ENCODE data around the gene SLX4.

SLX4 gene

DNA sequence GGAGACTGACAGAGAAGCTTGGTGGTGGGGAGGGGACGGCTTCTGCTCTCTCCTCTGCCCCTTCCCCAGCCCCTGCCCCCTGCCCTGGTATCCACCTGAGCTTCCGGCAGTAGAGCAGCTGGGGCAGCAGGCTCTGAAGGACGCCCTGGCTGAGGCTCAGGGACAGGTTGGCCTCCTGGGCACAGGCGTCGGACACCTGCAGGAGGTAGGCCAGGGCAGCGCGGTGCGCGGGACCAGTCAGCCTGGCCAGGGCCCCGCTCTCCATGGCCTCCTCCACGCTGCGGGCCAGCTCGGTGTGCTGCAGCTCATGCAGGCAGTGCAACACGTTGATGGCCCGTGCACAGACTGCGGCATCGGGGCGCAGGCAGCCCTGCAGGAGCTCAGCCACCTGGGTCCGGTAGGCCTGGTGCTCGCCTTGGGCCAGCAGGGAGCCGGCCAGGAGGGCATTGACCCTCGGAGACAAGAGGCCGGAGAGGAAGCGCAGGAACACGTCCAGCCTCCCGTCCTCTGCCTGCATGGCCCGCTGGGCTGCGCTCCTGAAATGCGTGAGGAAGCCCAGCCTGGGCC, 48.4 kb downstream of the SLX4 start:
- H3K4me3 ChIP-seq (ENCODE audit: low read depth, low read length): no peak overlapping the region
- DNase-seq (ENCODE audit: low read depth): no peak
- in situ Hi-C loops (cut with HindIII; ENCODE audit: low sequenced_read_pairs): no loop called here
- TF ChIP-seq, protein P1, sequence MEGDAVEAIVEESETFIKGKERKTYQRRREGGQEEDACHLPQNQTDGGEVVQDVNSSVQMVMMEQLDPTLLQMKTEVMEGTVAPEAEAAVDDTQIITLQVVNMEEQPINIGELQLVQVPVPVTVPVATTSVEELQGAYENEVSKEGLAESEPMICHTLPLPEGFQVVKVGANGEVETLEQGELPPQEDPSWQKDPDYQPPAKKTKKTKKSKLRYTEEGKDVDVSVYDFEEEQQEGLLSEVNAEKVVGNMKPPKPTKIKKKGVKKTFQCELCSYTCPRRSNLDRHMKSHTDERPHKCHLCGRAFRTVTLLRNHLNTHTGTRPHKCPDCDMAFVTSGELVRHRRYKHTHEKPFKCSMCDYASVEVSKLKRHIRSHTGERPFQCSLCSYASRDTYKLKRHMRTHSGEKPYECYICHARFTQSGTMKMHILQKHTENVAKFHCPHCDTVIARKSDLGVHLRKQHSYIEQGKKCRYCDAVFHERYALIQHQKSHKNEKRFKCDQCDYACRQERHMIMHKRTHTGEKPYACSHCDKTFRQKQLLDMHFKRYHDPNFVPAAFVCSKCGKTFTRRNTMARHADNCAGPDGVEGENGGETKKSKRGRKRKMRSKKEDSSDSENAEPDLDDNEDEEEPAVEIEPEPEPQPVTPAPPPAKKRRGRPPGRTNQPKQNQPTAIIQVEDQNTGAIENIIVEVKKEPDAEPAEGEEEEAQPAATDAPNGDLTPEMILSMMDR (IDR thresholded peaks at IDR 0.05; ENCODE audit: low read depth, low read length, missing control alignments): no peak

DNA sequence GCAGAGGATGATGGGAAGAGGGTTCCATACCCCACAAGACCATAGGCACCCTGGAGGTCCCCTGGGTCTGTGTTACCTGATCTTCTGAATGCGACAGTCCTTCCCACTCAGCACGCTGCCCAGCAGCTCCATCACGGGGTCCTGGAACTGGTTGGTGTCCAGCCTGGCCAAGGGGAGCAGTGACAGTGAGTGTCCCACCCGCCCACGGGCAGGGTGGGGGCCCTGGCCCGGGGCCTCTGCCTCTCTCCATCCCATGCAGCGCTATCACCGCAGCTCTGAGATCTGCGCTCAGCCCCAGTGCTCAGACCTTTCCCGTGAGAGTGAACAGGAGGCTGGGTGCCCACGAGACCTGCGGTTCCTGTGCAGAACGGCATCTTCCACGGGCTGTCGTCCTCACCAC, 49.8 kb downstream of the SLX4 start:
- TF ChIP-seq, protein P1 (IDR thresholded peaks at IDR 0.05; ENCODE audit: low read depth, low read length, missing control alignments): no peak
- in situ Hi-C loops (cut with HindIII; ENCODE audit: low sequenced_read_pairs): no loop called here
- DNase-seq (ENCODE audit: low read depth): no peak
- H3K4me3 ChIP-seq (ENCODE audit: low read depth, low read length): no peak overlapping the region

DNA sequence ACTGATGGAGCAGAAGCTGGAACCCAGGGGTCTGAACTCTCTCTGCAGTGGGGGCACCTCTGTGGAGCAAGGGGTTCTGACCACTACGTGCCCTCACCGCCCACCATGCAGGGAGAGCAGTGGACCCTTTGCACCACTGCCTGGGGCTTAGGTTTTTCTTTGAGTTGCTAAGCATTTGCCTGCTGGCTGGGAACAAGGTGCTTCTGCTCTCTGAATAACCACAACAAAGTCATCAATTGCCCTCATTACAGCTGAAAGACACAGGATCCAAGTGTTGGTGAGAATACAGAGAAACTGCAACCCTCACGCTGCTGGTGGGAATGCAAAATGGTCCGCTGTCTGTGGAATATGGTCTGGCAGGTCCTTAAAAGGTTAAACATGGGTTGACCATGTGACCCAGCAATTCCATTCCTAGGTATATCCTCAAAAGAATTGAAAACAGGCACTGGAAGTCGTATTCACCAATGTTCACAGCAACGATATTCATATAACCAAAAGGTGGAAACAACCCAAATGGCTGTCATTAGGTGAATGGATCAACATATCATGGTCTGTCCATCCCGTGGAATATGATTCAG, 57.0 kb downstream of the SLX4 start:
- no peak overlapping the region for H3K4me3 ChIP-seq (ENCODE audit: low read depth, low read length)
- no peak for DNase-seq (ENCODE audit: low read depth)
- TF ChIP-seq, protein P1 (IDR thresholded peaks at IDR 0.05; ENCODE audit: low read depth, low read length, missing control alignments): no peak
- in situ Hi-C loops (cut with HindIII; ENCODE audit: low sequenced_read_pairs): no loop called here

DNA sequence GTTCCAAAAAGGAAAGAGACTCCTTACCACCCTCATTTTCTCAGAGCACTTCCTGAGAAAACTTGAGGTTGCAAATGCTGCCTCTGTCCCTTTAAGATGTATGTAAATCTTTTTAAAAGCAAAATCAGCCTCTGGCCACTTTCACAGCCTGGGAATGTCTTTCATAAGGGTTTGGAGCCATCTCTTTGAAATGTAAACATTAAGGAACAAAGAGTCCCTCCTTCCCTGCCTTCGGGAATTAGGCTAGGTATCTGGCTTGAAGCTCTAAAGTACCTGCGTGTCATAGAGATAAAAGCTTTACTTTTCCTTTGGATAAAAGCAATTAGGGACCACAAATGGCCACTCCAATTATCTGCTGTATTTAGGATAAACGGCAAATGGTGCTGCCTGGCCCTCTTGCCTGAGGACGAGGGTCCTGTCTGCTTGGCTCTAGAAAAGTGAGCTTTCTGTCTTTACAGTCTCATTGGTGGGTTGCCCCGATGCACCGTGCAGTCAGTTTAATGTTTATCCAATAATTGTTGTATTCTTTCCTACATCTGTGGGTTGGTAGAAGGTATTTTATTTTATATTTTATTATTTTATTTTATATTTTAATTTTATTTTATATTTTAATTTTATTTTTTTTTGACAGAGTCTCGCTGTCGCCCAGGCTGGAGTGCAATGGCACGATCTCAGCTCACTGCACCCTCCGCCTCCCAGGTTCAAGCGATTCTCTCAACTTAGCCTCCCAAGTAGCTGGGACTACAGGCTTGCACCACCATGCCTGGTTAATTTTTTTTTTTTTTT, 58.1 kb downstream of the SLX4 start:
- in situ Hi-C loops (cut with HindIII; ENCODE audit: low sequenced_read_pairs): no loop called here
- TF ChIP-seq, protein P1 (IDR thresholded peaks at IDR 0.05; ENCODE audit: low read depth, low read length, missing control alignments): no peak
- no peak overlapping the region for H3K4me3 ChIP-seq (ENCODE audit: low read depth, low read length)

DNA sequence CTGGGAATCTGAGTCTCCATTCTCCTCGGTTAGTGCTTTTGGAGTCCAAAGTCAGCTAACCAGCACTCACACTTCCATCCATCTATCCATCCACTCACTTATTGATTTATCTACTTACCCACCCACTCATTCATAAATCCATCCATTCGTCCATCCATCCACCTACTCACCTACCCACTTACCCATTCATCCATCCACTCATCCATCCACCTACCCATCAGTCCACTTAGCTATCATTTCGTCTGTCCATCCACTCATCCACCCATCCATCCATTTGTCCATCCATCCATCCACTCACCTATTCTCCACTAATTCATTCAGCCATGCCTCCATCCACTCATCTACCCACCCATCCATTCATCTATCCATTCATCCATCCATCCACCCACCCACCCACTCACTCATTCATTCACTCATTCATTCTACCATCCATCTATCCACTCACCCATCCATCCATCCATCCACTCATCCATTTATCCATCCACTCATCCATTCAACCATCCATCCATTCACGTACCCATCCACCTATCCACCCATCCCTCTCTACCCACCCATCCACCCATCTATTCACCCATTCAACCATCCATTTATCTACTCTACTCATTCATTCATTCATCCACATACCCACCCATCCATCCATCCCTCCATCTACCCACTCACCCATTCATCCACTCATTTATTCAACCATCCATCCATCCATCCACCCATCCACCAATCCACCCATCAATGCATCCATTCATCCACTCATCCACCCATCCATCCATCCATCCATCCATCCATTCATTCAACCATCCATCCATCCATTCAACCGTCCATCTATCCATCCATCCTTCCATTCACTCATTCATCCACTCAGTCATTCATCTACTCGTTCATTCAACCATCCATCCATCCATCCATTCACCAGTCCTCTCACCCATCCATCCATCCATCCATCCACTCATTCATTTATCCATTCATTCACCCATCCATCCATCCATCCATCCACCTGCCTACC, 60.3 kb downstream of the SLX4 start:
- no peak overlapping the region for H3K4me3 ChIP-seq (ENCODE audit: low read depth, low read length)
- in situ Hi-C loops (cut with HindIII; ENCODE audit: low sequenced_read_pairs): no loop called here
- no peak for DNase-seq (ENCODE audit: low read depth)
- TF ChIP-seq, protein P1 (IDR thresholded peaks at IDR 0.05; ENCODE audit: low read depth, low read length, missing control alignments): no peak

More for the DNA sequence above, 58.1 kb downstream of the SLX4 start:
- DNase-seq (ENCODE audit: low read depth): no peak

DNA sequence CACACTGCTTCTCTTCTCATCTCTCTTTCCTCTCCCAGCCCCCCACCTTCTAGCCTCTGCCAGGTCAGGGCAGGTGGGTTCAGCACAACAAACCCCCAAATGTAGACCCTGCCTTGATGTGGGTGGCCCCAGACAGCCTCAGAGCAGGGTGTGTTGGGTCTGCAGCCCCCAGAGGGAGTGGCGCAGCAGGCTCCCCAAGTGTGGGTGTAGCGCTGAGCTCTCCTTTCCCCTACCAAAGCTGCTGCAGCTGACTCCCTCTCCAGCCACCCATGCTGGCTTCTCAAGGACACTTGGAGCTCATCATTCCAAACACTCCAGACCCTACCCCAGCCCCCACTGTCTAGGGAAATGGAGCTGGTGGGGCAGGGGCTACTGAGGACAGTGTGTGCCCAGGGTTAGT, 61.5 kb downstream of the SLX4 start:
- in situ Hi-C loops (cut with HindIII; ENCODE audit: low sequenced_read_pairs): no loop called here
- TF ChIP-seq, protein P1 (IDR thresholded peaks at IDR 0.05; ENCODE audit: low read depth, low read length, missing control alignments): no peak
- DNase-seq (ENCODE audit: low read depth): no peak
- no peak overlapping the region for H3K4me3 ChIP-seq (ENCODE audit: low read depth, low read length)

All from astrocyte of the cerebellum (primary cell).